HG02840 (cell line): Measurements from ENCODE around the gene ATF7.
"Not testable (repeated sequence)": the region's sequence is repeated elsewhere in the genome, so short reads cannot be mapped to it uniquely, and the experiment has no call there.

Source experiments
- ATAC-seq: cut with Tn5 transposase; IDR thresholded peaks from one replicate; pipeline ENCODE4 v1.9.1; 2021; ENCODE audit warnings: mild to moderate bottlenecking, moderate library complexity, moderate number of reproducible peaks; ENCODE audit not compliant: unreplicated experiment, low FRiP score

The ATF7 gene

DNA sequence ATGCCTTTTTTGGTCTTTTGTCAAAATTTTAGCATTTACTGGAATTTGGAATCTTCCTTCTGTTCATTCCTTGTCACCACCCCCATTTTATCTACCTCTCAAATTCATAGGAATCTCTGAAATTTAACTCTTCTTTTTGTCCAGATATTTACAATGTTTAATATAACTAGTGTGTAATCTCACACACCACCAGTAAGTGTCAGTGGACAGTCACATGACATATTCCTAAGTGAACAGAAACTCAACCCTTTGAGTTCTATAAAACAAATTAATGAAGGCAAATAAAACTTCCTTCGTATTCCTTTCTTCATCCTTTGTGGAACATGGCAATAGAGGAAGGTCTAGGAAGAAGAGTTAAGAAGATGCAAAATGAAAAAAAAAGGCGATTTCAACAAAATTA, 26.6 kb downstream of the ATF7 start:
- no peak for ATAC-seq

DNA sequence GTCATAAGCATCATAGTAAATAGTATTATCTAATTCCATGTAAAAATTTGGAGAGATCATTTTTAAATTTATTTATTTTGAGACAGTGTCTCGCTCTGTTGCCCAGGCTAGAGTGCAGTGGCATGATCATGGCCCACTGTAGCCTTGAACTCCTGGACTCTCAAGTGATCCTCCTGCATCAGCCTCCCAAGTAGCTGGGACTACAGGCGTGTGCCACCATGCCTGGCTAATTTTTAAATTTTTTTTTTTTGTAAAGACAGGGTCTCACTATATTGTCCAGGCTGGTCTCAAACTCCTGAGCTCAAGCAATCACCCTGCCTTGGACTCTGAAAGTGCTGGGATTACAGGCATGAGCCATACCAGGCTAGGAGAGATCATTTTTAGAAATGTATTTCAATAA, 27.2 kb downstream of the ATF7 start:
- ATAC-seq: not testable (repeated sequence)

- no peak for ATAC-seq
Measured at GRCh38 chr12:53596920-53597363, 29.2 kb downstream of the ATF7 start.

DNA sequence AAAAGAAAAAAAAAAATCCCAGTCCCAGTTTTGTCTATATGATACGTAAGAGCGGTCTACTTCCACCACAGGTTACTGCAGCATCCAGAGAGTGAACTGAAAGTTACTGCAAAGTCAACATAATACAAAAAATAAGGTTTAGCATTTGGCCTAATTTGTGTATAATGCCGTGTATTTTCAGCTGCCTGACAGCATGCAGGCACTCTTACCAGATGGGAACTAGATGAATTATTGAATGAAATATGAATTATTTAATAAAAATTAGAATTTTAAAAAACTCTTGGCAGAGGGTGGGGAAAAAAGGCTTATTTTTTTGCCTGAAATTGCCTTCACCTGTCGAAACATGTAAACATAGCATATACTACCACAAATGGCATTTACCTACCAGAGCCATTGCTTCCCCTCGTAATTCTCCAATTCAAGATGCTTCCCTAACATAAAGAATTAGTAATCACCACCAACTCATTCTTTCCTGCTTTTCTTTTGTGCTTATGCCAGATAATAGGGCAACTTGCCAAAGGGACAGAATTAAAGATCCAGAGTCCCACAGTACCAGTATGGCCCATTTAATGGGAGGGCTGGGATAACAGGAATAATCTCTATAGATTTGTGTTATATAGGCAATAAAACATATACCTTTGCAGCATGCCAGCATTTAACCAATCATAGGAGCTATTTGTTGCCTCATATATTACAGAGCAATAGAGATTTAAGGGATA, 31.1 kb downstream of the ATF7 start:
- ATAC-seq: no peak

GRCh38 chr12:53593707-53594106, 32.5 kb downstream of the ATF7 start:
- no peak for ATAC-seq

DNA sequence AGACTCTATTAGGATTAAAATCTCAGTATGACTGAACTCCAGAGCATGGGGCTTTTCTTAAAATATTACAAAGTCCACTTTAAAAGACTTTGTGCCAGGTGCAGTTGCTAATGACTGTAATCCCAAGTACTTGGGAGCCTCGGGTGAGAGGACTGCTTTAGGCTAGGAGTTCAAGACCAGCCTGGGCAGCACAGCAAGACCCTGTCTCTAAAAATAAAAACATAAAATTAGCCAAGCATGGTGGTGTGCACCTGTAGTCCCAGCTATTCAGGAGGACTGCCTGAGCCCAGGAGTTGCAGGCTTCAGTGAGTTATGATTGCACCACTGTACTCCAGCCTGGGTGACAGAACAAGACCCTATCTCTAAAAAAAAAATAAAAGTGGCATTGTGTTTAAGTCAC, 33.2 kb downstream of the ATF7 start:
- ATAC-seq: no peak

DNA sequence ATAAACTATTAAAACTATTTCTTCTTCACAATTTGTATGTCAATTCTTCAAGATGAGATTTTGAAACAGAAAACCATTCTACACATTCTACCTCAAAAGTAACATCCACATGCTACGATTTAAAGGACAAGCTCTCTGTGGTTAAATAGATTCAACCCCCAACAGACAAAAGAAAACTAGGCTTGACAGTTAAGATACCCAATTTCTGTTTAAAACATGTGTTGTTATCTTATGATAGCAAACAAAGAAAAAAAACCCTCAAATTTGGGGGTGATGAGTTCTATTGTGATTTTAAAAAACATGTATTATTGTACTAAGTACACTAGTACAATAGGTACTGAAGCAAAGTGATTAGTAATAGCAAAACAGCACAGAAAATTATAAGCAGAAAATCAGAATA, 33.8 kb downstream of the ATF7 start:
- ATAC-seq: no peak

- ATAC-seq: no peak
Measured at GRCh38 chr12:53591301-53592206, 34.6 kb downstream of the ATF7 start.

- no peak for ATAC-seq
Measured at GRCh38 chr12:53590652-53591051, 35.5 kb downstream of the ATF7 start.

DNA sequence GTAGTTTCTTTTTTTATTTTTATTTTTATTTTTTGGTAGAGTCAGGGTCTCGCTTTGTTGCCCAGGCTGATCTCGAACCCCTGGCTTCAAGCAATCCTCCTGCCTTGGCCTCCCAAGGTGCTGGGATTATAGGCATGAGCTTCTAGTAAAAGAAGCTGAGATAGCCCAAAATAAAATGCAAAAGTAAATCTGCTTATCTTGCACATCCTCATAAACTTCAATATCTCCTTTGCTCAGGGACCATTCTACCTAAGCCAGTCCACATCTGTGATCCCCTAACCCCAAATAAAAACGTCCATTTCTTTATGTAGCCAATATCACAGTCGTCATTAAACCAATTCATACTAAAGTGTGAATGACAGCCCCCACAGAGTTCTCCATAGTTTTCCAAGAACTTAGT, 36.3 kb downstream of the ATF7 start:
- no peak for ATAC-seq

GRCh38 chr12:53589423-53589822, 36.8 kb downstream of the ATF7 start:
- ATAC-seq: no peak

- ATAC-seq: no peak
Measured at GRCh38 chr12:53588123-53588522, 38.1 kb downstream of the ATF7 start.

GRCh38 chr12:53586745-53587144, 39.4 kb downstream of the ATF7 start:
- ATAC-seq: no peak

- ATAC-seq: no peak
Measured at GRCh38 chr12:53585448-53586125, 40.6 kb downstream of the ATF7 start.

DNA sequence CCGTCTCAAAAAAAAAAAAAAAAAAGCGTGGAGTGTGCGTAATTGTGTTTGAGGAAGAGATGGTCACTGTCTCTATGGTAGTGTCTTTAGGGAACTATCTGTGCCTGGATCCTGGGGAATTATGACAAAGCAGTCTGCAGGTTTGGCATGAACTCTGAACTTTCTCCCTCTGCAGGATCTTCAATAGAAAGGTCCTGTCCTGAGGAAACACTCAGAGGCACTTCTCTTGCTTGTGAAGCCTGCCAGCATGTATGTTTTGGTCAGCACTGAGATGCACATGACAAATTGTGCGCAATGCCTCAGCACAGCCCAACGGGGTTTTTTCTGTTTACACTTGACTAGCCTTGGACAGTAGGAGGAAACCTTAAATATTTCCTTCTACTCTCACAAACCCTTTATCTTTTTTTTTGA, 46.6 kb downstream of the ATF7 start:
- ATAC-seq: no peak

DNA sequence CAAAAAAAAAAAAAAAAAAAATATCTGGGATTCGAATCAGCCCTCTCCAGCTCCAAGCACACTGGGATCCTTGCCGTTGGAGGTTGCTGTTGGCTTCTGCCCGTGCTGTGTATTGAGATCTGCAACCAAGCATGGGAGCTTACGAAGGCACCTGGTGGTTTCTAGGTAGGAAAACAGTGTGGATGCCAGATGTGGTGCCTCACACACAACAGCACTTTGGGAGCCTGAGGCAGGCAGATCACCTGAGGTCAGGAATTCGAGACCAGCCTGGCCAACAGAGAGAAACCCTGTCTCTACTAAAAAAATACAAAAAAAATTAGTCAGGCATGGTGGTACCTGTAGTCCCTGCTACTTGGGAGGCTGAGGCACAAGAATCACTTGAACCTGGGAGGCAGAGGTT, 47.4 kb downstream of the ATF7 start:
- ATAC-seq: no peak

DNA sequence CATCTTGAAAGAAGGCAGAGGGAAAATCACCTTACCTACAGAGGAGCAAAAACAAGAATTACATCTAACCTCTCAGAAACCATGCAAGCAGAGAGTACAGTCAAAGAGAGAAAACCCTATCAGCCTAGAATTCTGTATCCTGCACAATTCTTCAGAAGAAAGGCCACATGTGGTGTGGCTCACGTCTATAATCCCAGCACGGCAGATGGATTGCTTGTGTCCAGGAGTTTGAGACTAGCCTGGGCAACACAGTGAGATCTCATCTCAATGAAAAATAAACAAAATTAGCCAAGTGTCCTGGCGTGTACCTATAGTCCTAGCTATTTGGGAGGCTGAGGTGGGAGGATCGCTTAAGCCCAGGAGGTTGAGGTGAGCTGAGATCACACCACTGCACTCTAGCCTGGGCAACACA, 48.2 kb downstream of the ATF7 start:
- no peak for ATAC-seq

DNA sequence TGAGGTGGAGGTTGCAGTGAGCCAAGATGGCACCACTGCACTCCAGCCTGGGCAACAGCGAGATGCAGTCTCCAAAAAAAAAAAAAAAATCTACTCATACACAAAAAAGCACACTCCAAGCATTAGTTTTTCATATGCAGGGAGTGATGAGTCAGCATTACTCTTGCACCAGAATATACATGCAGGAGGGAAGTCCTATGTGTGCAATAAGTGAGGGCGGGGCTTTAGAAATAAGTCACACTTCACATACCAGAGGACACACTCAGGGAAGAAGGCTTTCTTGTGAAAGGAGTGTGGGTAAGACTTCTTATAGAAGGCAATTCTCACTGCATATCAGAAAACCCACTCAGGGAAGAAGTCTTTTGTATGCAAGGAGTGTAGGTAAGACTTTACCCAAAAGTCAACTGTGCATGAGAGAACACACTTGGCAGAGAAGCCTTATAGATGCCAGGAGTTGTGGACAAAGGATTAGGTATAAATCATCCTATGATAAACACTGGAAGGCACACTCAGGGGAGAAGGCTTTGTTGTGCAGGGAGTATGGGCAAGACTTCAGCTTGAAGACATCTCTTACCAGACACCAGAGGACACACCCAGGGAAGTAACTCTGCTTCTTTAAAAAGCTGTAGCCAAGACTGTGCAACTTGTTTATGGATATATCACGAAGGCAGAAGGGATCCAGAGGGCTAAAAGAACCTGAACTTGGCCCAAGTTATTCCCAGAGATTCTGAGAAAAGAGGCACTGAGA, 50.5 kb downstream of the ATF7 start:
- ATAC-seq: no peak

DNA sequence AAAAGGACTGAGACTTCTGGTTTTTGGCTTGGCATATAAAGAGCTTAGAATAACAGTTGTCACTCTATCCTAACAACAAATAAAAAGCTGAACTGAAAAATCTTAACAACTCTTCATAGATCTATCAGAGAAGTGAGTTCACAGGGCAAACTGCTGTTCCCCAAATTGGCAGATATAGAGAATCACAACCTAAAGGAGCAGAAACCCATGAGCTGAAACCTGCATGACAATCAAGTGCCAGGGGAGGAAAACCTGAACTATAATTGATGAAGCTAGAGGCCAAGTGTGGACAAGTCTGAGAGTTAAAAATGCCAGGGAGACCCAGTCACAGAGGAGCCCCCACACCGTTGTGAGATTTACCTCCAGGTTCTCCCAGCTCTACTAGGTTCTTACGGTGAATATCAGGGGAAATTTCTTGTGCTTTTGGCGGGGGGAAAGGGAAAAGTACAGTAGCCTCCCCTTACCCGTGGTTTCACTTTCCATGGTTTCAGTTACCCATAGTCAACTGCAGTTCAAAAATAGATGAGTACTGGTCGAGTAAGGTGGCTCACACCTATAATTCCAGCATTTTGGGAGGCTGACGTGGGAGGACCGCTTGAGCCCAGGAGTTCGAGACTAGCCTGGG, 53.9 kb downstream of the ATF7 start:
- ATAC-seq: no peak

DNA sequence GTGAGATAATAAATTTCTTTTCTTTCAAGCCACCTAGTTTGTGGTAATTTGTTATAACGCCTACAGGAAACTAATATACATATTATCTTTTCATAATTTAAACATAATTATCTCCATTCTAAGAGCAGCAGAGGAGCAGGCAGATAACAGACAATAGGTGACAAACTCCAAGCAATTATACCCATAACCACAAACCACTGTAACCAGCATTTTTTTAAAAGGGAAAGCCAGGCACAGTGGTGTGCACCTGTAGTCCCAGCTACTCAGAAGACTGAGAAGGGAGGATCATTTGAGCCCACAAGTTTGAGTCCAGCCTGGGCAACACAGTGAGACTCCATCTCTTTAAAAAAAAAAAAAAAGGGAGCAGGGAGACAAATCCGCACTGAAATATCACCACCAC, 54.9 kb downstream of the ATF7 start:
- no peak for ATAC-seq
